ENCODE measurements around the gene COL18A1.

COL18A1 gene

DNA sequence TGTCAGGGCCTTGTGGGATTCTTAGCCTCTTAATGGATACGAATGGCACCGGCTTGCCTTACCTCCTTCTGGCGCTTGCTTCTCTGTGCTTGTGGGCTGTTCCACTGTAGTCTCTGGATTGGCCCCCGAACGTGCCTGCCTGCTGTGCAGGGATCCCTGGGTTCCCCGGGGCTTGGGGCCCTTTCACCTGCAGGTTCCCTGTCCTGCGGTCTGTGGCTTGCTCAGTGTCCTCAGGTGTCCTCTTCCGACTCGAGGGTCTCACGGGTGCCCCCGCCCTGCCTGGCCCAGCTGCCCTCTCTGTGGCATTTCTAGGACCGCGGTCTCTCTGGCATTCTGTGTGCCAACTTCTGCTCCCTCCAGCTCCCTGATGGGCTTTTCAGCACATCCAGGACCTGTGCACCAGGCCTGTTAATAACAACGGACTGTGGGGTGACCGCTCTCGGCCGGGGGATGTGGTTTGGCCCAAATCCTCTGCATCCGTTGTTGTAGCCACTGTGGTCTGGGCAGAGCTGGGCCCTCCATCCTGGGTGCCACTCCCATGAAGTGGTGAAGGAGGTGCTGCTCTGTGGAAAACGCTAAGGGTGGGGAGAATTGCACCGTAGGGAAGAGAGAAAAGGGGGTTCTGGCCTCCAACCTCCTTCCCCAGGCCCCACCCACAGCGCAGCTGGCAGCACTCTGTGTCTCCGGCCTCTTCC lies 12.4 kb downstream of the COL18A1 start:
- Histone ChIP-seq H3K4me3 (ENCODE audit: severe bottlenecking) (no peak overlapping the region), H3K36me3 (ENCODE audit: low read depth) (no peaks in the 10 kb centered on the region), H3K9me3 (ENCODE audit: severe bottlenecking) (no peaks in the 10 kb centered on the region), H3K27ac (ENCODE audit: poor library complexity, severe bottlenecking) (no peak overlapping the region), H3K27me3 (ENCODE audit: insufficient read depth, poor library complexity, severe bottlenecking) (no peaks in the 10 kb centered on the region), H3K4me1 (ENCODE audit: insufficient read depth, poor library complexity, severe bottlenecking) (no peaks in the 10 kb centered on the region)
- TF ChIP-seq, protein P1, sequence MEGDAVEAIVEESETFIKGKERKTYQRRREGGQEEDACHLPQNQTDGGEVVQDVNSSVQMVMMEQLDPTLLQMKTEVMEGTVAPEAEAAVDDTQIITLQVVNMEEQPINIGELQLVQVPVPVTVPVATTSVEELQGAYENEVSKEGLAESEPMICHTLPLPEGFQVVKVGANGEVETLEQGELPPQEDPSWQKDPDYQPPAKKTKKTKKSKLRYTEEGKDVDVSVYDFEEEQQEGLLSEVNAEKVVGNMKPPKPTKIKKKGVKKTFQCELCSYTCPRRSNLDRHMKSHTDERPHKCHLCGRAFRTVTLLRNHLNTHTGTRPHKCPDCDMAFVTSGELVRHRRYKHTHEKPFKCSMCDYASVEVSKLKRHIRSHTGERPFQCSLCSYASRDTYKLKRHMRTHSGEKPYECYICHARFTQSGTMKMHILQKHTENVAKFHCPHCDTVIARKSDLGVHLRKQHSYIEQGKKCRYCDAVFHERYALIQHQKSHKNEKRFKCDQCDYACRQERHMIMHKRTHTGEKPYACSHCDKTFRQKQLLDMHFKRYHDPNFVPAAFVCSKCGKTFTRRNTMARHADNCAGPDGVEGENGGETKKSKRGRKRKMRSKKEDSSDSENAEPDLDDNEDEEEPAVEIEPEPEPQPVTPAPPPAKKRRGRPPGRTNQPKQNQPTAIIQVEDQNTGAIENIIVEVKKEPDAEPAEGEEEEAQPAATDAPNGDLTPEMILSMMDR (IDR thresholded peaks at IDR 0.05; ENCODE audit: poor library complexity, severe bottlenecking), result no peak
- peak; percentile 55 for DNase-seq (ENCODE audit: low spot score)
- no peak for ATAC-seq (ENCODE audit: low read depth)

DNA sequence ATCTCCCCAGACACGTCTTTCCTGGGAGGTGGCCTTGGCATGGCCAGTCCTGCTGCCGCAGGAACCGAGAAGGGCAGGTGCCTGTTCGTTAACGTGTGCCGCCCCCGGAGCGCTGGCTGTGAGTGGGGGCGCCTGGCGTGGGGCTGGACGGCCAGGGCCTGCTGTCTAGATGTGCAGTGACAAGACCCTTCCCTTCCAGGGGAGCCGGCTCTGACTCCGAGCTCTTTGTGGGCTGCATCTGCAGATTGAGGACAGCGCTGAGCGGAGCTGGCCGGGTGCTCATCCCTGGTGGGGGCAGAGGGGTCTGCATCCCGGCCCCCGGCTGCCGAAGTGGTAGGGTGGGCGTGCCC lies 13.0 kb downstream of the COL18A1 start:
- H3K4me1 ChIP-seq (ENCODE audit: insufficient read depth, poor library complexity, severe bottlenecking), result no peaks in the 10 kb centered on the region
- H3K27ac ChIP-seq (ENCODE audit: poor library complexity, severe bottlenecking), result no peak overlapping the region
- TF ChIP-seq, protein P1 (IDR thresholded peaks at IDR 0.05; ENCODE audit: poor library complexity, severe bottlenecking), result no peak
- H3K4me3 ChIP-seq (ENCODE audit: severe bottlenecking), result no peak overlapping the region
- H3K27me3 ChIP-seq (ENCODE audit: insufficient read depth, poor library complexity, severe bottlenecking), result no peaks in the 10 kb centered on the region
- no peak for ATAC-seq (ENCODE audit: low read depth)
- no peaks in the 10 kb centered on the region for H3K36me3 ChIP-seq (ENCODE audit: low read depth)
- no peaks in the 10 kb centered on the region for H3K9me3 ChIP-seq (ENCODE audit: severe bottlenecking)
- no peak for DNase-seq (ENCODE audit: low spot score)

DNA sequence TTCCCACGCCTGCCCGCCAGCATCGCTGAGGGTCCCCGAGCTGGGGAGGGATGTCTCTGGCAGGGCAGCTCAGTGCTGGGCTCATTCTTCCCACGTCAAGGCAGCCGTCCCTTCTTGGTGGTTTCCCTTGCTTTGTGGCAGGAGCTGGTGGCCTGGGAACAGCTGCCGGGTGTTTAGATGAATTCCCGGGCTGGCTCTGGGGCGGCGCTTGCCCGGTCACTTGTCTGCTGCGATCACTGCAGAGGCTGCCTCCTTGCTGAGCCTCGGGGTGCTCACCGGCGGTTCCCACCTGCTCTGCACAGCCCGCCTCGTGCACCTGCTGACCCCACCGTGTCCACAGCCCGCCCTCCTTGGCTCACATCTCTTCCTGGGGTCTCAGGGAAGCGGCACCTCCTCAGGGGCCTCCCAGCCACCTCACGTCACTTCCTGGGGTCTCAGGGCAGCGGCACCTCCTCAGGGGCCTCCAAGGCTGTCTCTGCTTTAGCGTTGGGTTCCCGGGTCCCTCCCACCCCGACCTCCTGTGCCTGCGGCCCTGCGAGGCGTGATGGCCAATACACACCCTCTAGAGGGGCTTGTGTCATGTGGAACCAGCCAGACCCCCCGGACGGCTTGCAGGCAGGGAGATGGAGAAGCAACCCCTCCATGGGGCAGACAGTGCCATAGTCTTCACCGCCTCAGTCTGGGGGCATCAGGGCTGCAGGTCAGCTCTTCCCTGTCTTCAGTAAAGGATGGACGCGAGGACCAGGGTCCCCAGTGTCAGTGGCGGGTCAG lies 13.5 kb downstream of the COL18A1 start:
- TF ChIP-seq, protein P1 (IDR thresholded peaks at IDR 0.05; ENCODE audit: poor library complexity, severe bottlenecking), result no peak
- no peak for ATAC-seq (ENCODE audit: low read depth)
- H3K9me3 ChIP-seq (ENCODE audit: severe bottlenecking), result no peaks in the 10 kb centered on the region
- H3K36me3 ChIP-seq (ENCODE audit: low read depth), result no peaks in the 10 kb centered on the region
- no peak overlapping the region for H3K27ac ChIP-seq (ENCODE audit: poor library complexity, severe bottlenecking)
- peak; percentile 56 for DNase-seq (ENCODE audit: low spot score)
- H3K27me3 ChIP-seq (ENCODE audit: insufficient read depth, poor library complexity, severe bottlenecking), result no peaks in the 10 kb centered on the region
- H3K4me3 ChIP-seq (ENCODE audit: severe bottlenecking), result no peak overlapping the region
- no peaks in the 10 kb centered on the region for H3K4me1 ChIP-seq (ENCODE audit: insufficient read depth, poor library complexity, severe bottlenecking)

DNA sequence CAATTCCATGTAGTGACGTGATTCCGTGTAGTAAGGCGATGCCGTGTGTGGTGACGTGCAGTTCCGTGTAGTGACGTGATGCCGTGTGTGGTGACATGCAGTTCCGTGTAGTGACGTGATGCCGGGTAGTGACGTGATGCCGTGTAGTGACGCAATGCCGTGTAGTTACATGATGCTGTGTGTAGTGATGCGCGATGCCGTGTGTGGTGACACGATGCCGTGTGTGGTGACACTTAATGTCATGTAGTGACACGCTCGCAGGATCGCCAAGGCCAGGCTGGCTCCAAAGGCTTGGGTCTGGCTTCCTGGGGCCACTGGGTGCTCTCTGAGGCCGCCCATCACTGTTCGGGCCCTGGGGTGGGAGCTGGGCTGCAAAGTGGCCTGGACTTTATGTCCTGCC lies 14.2 kb downstream of the COL18A1 start:
- TF ChIP-seq, protein P1 (IDR thresholded peaks at IDR 0.05; ENCODE audit: poor library complexity, severe bottlenecking), result no peak
- H3K4me1 ChIP-seq (ENCODE audit: insufficient read depth, poor library complexity, severe bottlenecking), result no peaks in the 10 kb centered on the region
- no peak overlapping the region for H3K27ac ChIP-seq (ENCODE audit: poor library complexity, severe bottlenecking)
- H3K27me3 ChIP-seq (ENCODE audit: insufficient read depth, poor library complexity, severe bottlenecking), result no peaks in the 10 kb centered on the region
- no peaks in the 10 kb centered on the region for H3K36me3 ChIP-seq (ENCODE audit: low read depth)
- H3K9me3 ChIP-seq (ENCODE audit: severe bottlenecking), result no peaks in the 10 kb centered on the region
- DNase-seq (ENCODE audit: low spot score) (peak; percentile 37), ATAC-seq (ENCODE audit: low read depth) (no peak)
- no peak overlapping the region for H3K4me3 ChIP-seq (ENCODE audit: severe bottlenecking)
